Neural progenitor cell (in vitro differentiated cells): ENCODE results near the gene GPR34. TPM values are rescaled to one million over a fixed set of nuclear protein-coding genes. Genes with fewer than 3 reads are reported as not detected.

Experiments
- DNase-seq: peaks from one replicate; pipeline ENCODE4 v3.0.0-alpha.2; 2016; ENCODE audit warnings: low spot score
- H2AFZ ChIP-seq: fragments of 200-600 bp; sonication (generic); replicated peaks from 2 replicates; pipeline ENCODE4 v1.6.1; 2016; ENCODE audit warnings: antibody characterized with exemption
- H3F3A ChIP-seq: fragments of 200-600 bp; sonication (generic); 2 replicates; pipeline ENCODE4 v1.6.1; 2016; ENCODE audit warnings: antibody characterized with exemption, low read depth
- H3K27ac ChIP-seq: fragments of 200-600 bp; sonication (generic); 2 replicates; pipeline ENCODE4 v1.5.1; 2016; ENCODE audit warnings: mild to moderate bottlenecking
- H3K27me3 ChIP-seq: fragments of 200-600 bp; sonication (generic); 2 replicates; pipeline ENCODE4 v1.6.1; 2016; ENCODE audit warnings: mild to moderate bottlenecking, moderate library complexity
- H3K36me3 ChIP-seq: fragments of 200-600 bp; sonication (generic); 2 replicates; pipeline ENCODE4 v1.5.1; 2016
- H3K4me1 ChIP-seq: fragments of 200-600 bp; sonication (generic); 2 replicates; pipeline ENCODE4 v1.6.1; 2016; ENCODE audit warnings: mixed run types
- H3K4me2 ChIP-seq: fragments of 200-600 bp; sonication (generic); 2 replicates; pipeline ENCODE4 v1.6.1; 2016
- H3K4me3 ChIP-seq: fragments of 200-600 bp; sonication (generic); 2 replicates; pipeline ENCODE4 v1.5.1; 2016
- H3K79me2 ChIP-seq: fragments of 200-600 bp; sonication (generic); 2 replicates; pipeline ENCODE4 v1.6.1; 2016; ENCODE audit warnings: low read depth
- H3K9ac ChIP-seq: fragments of 200-600 bp; sonication (generic); 2 replicates; pipeline ENCODE4 v1.6.1; 2016
- H3K9me3 ChIP-seq: fragments of 200-600 bp; sonication (generic); 2 replicates; pipeline ENCODE4 v1.5.1; 2016; ENCODE audit warnings: low read depth
- H4K20me1 ChIP-seq: fragments of 200-600 bp; sonication (generic); 2 replicates; pipeline ENCODE4 v1.6.1; 2016; ENCODE audit warnings: low read depth
- H3K27ac Mint-ChIP-seq: 3 replicates; pipeline ENCODE4 v1.8.0; 2021; ENCODE audit warnings: mixed read lengths
- H3K27me3 Mint-ChIP-seq: 2 replicates; pipeline ENCODE4 v1.8.0; 2022; ENCODE audit warnings: low read depth, mild to moderate bottlenecking, inconsistent platforms, moderate library complexity, mixed read lengths; ENCODE audit not compliant: insufficient read depth
- H3K36me3 Mint-ChIP-seq: 3 replicates; pipeline ENCODE4 v1.8.0; 2021; ENCODE audit warnings: mixed read lengths
- H3K4me1 Mint-ChIP-seq: 3 replicates; pipeline ENCODE4 v1.8.0; 2021; ENCODE audit warnings: mixed read lengths
- H3K4me3 Mint-ChIP-seq: 3 replicates; pipeline ENCODE4 v1.8.0; 2021; ENCODE audit warnings: mild to moderate bottlenecking, moderate library complexity, mixed read lengths
- H3K9me3 Mint-ChIP-seq: 3 replicates; pipeline ENCODE4 v1.8.0; 2020; ENCODE audit warnings: mixed read lengths
- EZH2 ChIP-seq: fragments of 200-600 bp; sonication (generic); IDR thresholded peaks from 2 replicates; pipeline ENCODE4 v1.6.1; 2017; ENCODE audit warnings: antibody characterized with exemption, mild to moderate bottlenecking, moderate library complexity
- EZH2phosphoT487 ChIP-seq: fragments of 200-600 bp; sonication (generic); IDR thresholded peaks from 2 replicates; pipeline ENCODE4 v1.6.1; 2017; ENCODE audit warnings: antibody characterized with exemption
- total RNA-seq: library from RNA; depleted of rRNA; stranded (reverse); fragments of >200 nt; gene quantifications from 2 replicates; pipeline ENCODE4 v1.2.3, GENCODE V29; 2015; ENCODE audit warnings: low replicate concordance
- TF ChIP-seq, protein P1 (sequence below): fragments of 200-600 bp; sonication (generic); IDR thresholded peaks from 2 replicates; pipeline ENCODE4 v1.5.1; 2017; ENCODE audit warnings: antibody characterized with exemption, mild to moderate bottlenecking

GPR34 gene
- total RNA-seq, 1 donor from 2014 or later, result not detected

DNA sequence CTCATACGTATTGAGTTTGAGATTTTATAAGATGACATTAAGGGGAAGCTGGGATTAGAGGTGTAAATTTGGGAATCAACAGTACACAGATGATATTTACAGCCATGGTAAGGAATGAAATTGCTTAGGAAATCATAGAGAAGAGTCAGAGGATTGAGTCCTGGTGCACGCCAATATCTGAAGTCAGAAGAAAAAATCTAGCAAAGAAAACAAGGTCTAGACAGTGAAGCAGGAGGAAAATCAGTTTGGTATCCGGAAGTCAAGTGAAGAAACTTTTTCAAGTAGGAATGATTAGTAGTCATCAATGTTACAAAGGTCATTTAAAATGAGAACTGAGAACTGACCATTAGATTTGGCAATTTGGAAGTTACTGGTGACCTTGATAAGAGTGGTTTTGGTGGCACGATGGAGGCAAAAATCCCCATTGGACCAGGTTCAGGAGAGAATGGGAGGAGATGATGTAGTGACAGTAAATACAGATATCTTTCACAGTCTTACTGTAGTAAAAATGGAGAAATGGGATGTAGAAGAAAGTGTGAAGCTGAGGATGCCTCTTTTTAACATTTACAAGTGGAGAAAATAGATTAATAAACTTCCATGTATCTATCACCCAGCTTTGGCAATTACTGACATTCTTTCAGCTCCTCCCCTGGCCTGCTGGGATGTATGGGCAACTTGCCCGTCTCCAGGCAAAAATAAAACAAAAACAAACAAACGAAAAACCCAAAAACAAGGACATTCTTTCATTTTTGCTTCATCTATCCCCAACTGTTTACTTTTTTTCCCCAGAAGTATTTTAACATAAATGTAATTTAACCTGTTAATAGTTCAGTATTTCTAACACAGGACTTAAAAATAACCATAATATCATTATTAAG, 11.4 kb upstream of the GPR34 start:
- Mint-ChIP-seq H3K27me3 (no peaks in the 10 kb centered on the region), H3K27ac (no peak overlapping the region), H3K4me1 (no peaks in the 10 kb centered on the region)

DNA sequence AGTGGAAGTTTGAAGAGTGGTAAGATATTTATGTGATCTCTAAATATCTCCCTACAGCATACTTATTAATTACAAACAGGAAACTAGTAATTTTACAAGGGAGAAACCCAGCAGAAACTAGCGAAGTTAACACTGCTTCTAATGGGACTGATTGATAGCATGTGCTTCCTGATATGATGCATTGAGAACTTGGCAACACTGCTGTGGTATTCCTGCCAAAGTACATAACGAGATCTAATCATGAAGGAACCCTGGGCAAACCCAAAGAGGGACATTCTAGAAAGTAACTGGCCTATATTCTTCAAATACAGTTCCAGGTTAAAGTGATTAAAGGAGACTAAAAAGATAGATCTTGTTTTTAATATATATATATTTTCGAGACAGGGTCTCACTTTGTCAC, 4.6 kb upstream of the GPR34 start:
- no peak overlapping the region for H2AFZ ChIP-seq
- no peaks in the 10 kb centered on the region for H3F3A ChIP-seq
- no peak overlapping the region for H3K4me3 Mint-ChIP-seq
- TF ChIP-seq, protein P1, sequence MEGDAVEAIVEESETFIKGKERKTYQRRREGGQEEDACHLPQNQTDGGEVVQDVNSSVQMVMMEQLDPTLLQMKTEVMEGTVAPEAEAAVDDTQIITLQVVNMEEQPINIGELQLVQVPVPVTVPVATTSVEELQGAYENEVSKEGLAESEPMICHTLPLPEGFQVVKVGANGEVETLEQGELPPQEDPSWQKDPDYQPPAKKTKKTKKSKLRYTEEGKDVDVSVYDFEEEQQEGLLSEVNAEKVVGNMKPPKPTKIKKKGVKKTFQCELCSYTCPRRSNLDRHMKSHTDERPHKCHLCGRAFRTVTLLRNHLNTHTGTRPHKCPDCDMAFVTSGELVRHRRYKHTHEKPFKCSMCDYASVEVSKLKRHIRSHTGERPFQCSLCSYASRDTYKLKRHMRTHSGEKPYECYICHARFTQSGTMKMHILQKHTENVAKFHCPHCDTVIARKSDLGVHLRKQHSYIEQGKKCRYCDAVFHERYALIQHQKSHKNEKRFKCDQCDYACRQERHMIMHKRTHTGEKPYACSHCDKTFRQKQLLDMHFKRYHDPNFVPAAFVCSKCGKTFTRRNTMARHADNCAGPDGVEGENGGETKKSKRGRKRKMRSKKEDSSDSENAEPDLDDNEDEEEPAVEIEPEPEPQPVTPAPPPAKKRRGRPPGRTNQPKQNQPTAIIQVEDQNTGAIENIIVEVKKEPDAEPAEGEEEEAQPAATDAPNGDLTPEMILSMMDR, result no peak
- TF ChIP-seq EZH2phosphoT487 (no peak), EZH2 (no peak)
- peaks cover 3% of the 10 kb centered on the region for H3K9me3 Mint-ChIP-seq
- H3K36me3 Mint-ChIP-seq, result peaks cover 3% of the 10 kb centered on the region
- H3K27ac Mint-ChIP-seq, result no peak overlapping the region
- H3K27me3 Mint-ChIP-seq, result no peaks in the 10 kb centered on the region
- no peaks in the 10 kb centered on the region for H3K79me2 ChIP-seq
- H3K27ac ChIP-seq, result no peak overlapping the region
- no peaks in the 10 kb centered on the region for H3K4me1 Mint-ChIP-seq
- H3K9me3 ChIP-seq, result no peaks in the 10 kb centered on the region
- H3K4me2 ChIP-seq, result no peak overlapping the region
- no peak overlapping the region for H3K4me3 ChIP-seq
- H3K4me1 ChIP-seq, result no peaks in the 10 kb centered on the region
- no peaks in the 10 kb centered on the region for H3K27me3 ChIP-seq
- H3K9ac ChIP-seq, result no peak overlapping the region
- no peaks in the 10 kb centered on the region for H3K36me3 ChIP-seq
- no peaks in the 10 kb centered on the region for H4K20me1 ChIP-seq
- no peak for DNase-seq

More for the DNA sequence above, 11.4 kb upstream of the GPR34 start:
- Histone ChIP-seq H3K4me1 (peaks cover 1% of the 10 kb centered on the region), H3K4me2 (no peak overlapping the region), H3K27ac (no peak overlapping the region), H3K27me3 (no peaks in the 10 kb centered on the region), H3F3A (no peaks in the 10 kb centered on the region), H2AFZ (no peak overlapping the region), H3K79me2 (no peaks in the 10 kb centered on the region), H3K9me3 (no peaks in the 10 kb centered on the region), H4K20me1 (no peaks in the 10 kb centered on the region), H3K36me3 (no peaks in the 10 kb centered on the region), H3K9ac (no peak overlapping the region), H3K4me3 (no peak overlapping the region)
- H3K9me3 Mint-ChIP-seq, result peaks cover 3% of the 10 kb centered on the region
- no peak for DNase-seq
- H3K4me3 Mint-ChIP-seq, result no peak overlapping the region
- TF ChIP-seq EZH2, result no peak
- TF ChIP-seq, protein P1, result no peak
- no peak for TF ChIP-seq EZH2phosphoT487
- peaks cover 4% of the 10 kb centered on the region for H3K36me3 Mint-ChIP-seq

DNA sequence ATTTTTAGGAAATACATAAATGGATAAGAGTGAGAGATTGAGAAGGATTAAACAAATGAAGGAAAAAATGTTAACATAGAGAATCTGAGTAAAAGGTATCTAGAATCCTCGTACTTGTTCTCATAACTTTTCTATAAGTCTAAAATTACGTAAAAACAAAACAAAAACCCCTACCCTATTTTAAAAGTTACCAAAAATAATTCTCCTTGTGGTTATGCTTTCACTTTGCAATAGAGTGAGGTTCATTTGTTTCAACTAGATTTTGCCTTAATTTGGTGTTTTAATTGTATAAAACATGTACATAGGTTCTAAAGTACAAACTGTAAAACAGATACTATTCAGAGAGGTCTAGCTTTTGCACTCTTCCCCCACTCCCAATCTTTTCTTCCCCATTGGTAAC, 3.8 kb upstream of the GPR34 start:
- Histone ChIP-seq H3K4me1 (no peaks in the 10 kb centered on the region), H3K79me2 (no peaks in the 10 kb centered on the region), H3K27ac (no peak overlapping the region), H3K9me3 (no peaks in the 10 kb centered on the region), H2AFZ (no peak overlapping the region), H3K9ac (no peak overlapping the region), H3F3A (no peaks in the 10 kb centered on the region), H3K36me3 (no peaks in the 10 kb centered on the region), H3K4me2 (no peak overlapping the region), H4K20me1 (no peaks in the 10 kb centered on the region), H3K4me3 (no peak overlapping the region), H3K27me3 (no peaks in the 10 kb centered on the region)
- no peak for DNase-seq
- Mint-ChIP-seq H3K4me3 (no peak overlapping the region), H3K27ac (no peak overlapping the region), H3K27me3 (no peaks in the 10 kb centered on the region), H3K9me3 (peaks cover 3% of the 10 kb centered on the region), H3K36me3 (peaks cover 3% of the 10 kb centered on the region), H3K4me1 (no peaks in the 10 kb centered on the region)
- no peak for TF ChIP-seq EZH2
- TF ChIP-seq, protein P1, result no peak
- no peak for TF ChIP-seq EZH2phosphoT487
